Fibroblast of lung (primary cell): Measurements from ENCODE around the gene PPM1G. TPM values are rescaled to one million over a fixed set of nuclear protein-coding genes. Genes with fewer than 3 reads are reported as not detected.
"Not testable (repeated sequence)": the region's sequence is repeated elsewhere in the genome, so short reads cannot be mapped to it uniquely, and the experiment has no call there.

Source experiments
- DNase-seq, 2 donors: peaks; one replicate each; pipeline versions ENCODE4 v3.0.0 to v3.0.0-alpha.2; 2010; ENCODE audit warnings: low read depth in 2 of 2
- H2AFZ ChIP-seq: 2 replicates; pipeline ENCODE4 v1.5.1; 2012; ENCODE audit warnings: low read length, control low read depth, inconsistent platforms
- H3K27ac ChIP-seq: 2 replicates; pipeline ENCODE4 v1.5.1; 2011; ENCODE audit warnings: low read length, control low read depth; ENCODE audit not compliant: insufficient read depth
- H3K27me3 ChIP-seq: 2 replicates; pipeline ENCODE4 v1.5.1; 2011; ENCODE audit warnings: mild to moderate bottlenecking, low read length; ENCODE audit not compliant: control insufficient read depth, insufficient read depth
- H3K36me3 ChIP-seq: 2 replicates; pipeline ENCODE4 v1.5.1; 2011; ENCODE audit warnings: low read length; ENCODE audit not compliant: control insufficient read depth, insufficient read depth
- H3K4me1 ChIP-seq: 2 replicates; pipeline ENCODE4 v1.5.1; 2011; ENCODE audit warnings: low read length; ENCODE audit not compliant: control insufficient read depth, insufficient read depth; ENCODE audit errors: extremely low read depth
- H3K4me2 ChIP-seq: 2 replicates; pipeline ENCODE4 v1.5.1; 2011; ENCODE audit warnings: low read length, control low read depth; ENCODE audit not compliant: insufficient read depth; ENCODE audit errors: extremely low read depth
- H3K4me3 ChIP-seq, 4 experiments: fragments of 200-600 bp in 1 of 4; sonication (generic) in 1 of 4; replicated peaks in 1 of 4; 2 replicates each; pipeline ENCODE4 v1.5.1; 2011 to 2016; ENCODE audit warnings: low read length in 4 of 4, low read depth in 3 of 4, mild to moderate bottlenecking in 3 of 4, control low read depth in 2 of 4, inconsistent platforms in 1 of 4, mixed read lengths in 1 of 4; ENCODE audit not compliant: insufficient read depth in 1 of 4; ENCODE audit errors: control extremely low read depth in 1 of 4
- H3K79me2 ChIP-seq: 2 replicates; pipeline ENCODE4 v1.5.1; 2012; ENCODE audit warnings: mild to moderate bottlenecking, low read length, inconsistent platforms; ENCODE audit not compliant: control insufficient read depth, insufficient read depth
- H3K9ac ChIP-seq: 2 replicates; pipeline ENCODE4 v1.5.1; 2011; ENCODE audit warnings: mild to moderate bottlenecking, low read length, control low read depth; ENCODE audit not compliant: insufficient read depth
- H3K9me3 ChIP-seq: 2 replicates; pipeline ENCODE4 v1.5.1; 2012; ENCODE audit warnings: low read depth, low read length; ENCODE audit not compliant: control insufficient read depth, insufficient read depth
- H4K20me1 ChIP-seq: 2 replicates; pipeline ENCODE4 v1.5.1; 2011; ENCODE audit warnings: low read length; ENCODE audit not compliant: control insufficient read depth, insufficient read depth; ENCODE audit errors: extremely low read depth
- CTCF ChIP-seq, 2 donors: IDR thresholded peaks in 1 of 2; conservative IDR thresholded peaks in 1 of 2; 1 replicate in 1 of 2; 2 replicates in 1 of 2; pipeline ENCODE4 v1.5.1; 2011 to 2012; ENCODE audit warnings: low read length in 2 of 2, control low read depth in 1 of 2, inconsistent platforms in 1 of 2, low read depth in 1 of 2, mild to moderate bottlenecking in 1 of 2
- EZH2 ChIP-seq: IDR thresholded peaks from 2 replicates; pipeline ENCODE4 v1.5.1; 2012; ENCODE audit warnings: low read length, control low read depth, mild to moderate bottlenecking; ENCODE audit errors: missing control alignments
- polyA plus RNA-seq, 2 donors: library from polyadenylated mRNA; depleted of rRNA in 1 of 2; stranded (reverse) in 1 of 2; unstranded in 1 of 2; fragments of >200 nt; gene quantifications; 2 replicates each; pipeline ENCODE4 v1.2.1, GENCODE V29; 2011 to 2012; ENCODE audit warnings: missing spikeins in 1 of 2
- total RNA-seq: library from RNA; depleted of rRNA; stranded (reverse); fragments of >200 nt; gene quantifications from 2 replicates; pipeline ENCODE4 v1.2.1, GENCODE V29; 2014

PPM1G gene
- total and polyA plus RNA-seq, 2 donors (not counting 1 experiment from before 2014, with no cell fraction given) = 54.7 to 67.0 TPM

DNA sequence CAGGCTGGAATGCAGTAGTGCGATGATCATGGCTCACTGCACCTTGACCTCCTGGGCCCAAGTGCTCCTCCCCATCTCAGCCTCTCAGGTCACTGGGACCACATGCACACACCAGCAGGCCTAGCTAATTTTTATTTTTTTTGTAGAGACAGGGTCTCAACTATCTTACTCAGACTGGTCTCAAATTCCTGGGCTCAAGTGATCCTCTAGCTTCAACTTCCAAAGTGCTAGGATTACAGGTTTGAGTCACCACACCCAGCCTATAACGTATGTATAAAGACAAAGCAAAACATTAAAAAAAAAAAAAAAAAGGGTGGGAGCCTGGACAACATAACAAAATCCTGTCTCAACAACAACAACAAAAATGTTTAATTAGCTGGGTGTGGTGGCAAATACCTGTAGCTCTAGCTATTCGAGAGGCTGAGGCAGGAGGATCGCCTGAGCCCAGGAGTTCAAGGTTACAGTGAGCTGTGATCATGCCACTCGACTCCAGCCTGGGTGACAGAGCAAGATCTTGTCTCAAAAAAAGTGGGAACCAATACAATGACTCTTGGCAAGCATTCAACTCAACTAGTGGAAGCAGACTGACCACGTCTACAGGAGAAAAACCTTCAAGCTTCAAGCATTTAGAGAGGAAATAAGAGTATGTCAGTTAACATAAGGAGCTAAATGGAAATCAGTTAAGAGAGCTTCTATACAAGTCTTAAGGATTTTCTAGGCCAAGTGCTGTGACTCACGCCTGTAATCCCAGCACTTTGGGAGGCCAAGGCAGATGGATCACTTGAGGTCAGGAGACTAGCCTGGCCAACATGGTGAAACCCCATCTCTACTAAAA is 55.4 kb downstream of the PPM1G start:
- Histone ChIP-seq H3K4me2 (no peak overlapping the region), H2AFZ (no peak overlapping the region), H3K36me3 (no peaks in the 10 kb centered on the region), H3K9ac (no peak overlapping the region), H3K79me2 (peaks cover 63% of the 10 kb centered on the region), H3K4me1 (peaks cover 8% of the 10 kb centered on the region), H4K20me1 (no peaks in the 10 kb centered on the region), H3K27ac (no peak overlapping the region), H3K27me3 (no peaks in the 10 kb centered on the region), H3K9me3 (no peaks in the 10 kb centered on the region), H3K4me3 (no peak overlapping the region)
- peak in 1 of 2 donors; percentile 45 for DNase-seq
- TF ChIP-seq CTCF (conservative IDR thresholded peaks at IDR 0.05 in 1 of 2, IDR thresholded peaks at IDR 0.05 in 1 of 2; ENCODE audit: low read depth in 1 of 2, low read length in 2 of 2) = no peak
- TF ChIP-seq EZH2 = no peak

DNA sequence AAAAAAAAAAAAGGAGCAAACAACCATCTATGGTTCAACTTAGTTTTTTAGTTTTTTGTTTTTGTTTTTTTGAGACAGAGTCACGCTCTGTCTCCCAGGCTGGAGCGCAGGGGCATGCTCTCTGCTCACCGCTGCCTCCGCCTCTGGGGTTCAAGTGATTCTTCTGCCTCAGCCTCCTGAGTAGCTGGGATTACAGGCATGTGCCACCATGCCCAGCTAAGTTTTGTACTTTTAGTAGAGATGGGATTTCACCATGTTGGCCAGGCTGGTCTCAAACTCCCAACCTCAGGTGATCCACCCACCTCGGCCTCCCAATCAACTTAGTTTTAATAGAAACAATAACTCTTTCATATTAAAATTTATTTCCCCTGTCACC is 56.0 kb downstream of the PPM1G start:
- H3K36me3 ChIP-seq, H3K27me3 ChIP-seq, H3K9ac ChIP-seq, H3K4me3 ChIP-seq, H3K27ac ChIP-seq, H3K4me1 ChIP-seq, H2AFZ ChIP-seq, H3K9me3 ChIP-seq, H4K20me1 ChIP-seq, H3K4me2 ChIP-seq, DNase-seq: not testable (repeated sequence)
- H3K79me2 ChIP-seq = peaks cover 62% of the 10 kb centered on the region

- H3K4me3 ChIP-seq = no peak overlapping the region
- H3K9ac ChIP-seq = no peak overlapping the region
- no peak for TF ChIP-seq CTCF (conservative IDR thresholded peaks at IDR 0.05 in 1 of 2, IDR thresholded peaks at IDR 0.05 in 1 of 2; ENCODE audit: low read depth in 1 of 2, low read length in 2 of 2)
- no peak for TF ChIP-seq EZH2
- H3K9me3 ChIP-seq = no peaks in the 10 kb centered on the region
- peaks cover 64% of the 10 kb centered on the region for H3K79me2 ChIP-seq
- DNase-seq = no peak
- no peak overlapping the region for H3K27ac ChIP-seq
- H4K20me1 ChIP-seq = no peaks in the 10 kb centered on the region
- no peak overlapping the region for H2AFZ ChIP-seq
- H3K4me1 ChIP-seq = peaks cover 5% of the 10 kb centered on the region
- H3K4me2 ChIP-seq = no peak overlapping the region
- no peaks in the 10 kb centered on the region for H3K27me3 ChIP-seq
- no peaks in the 10 kb centered on the region for H3K36me3 ChIP-seq
Observed at GRCh38 chr2:27351802-27352598, 57.4 kb downstream of the PPM1G start.
